ENCODE data around the gene SNRPD3.
"Not testable (repeated sequence)": the region's sequence is repeated elsewhere in the genome, so short reads cannot be mapped to it uniquely, and the experiment has no call there.

Gene SNRPD3

DNA sequence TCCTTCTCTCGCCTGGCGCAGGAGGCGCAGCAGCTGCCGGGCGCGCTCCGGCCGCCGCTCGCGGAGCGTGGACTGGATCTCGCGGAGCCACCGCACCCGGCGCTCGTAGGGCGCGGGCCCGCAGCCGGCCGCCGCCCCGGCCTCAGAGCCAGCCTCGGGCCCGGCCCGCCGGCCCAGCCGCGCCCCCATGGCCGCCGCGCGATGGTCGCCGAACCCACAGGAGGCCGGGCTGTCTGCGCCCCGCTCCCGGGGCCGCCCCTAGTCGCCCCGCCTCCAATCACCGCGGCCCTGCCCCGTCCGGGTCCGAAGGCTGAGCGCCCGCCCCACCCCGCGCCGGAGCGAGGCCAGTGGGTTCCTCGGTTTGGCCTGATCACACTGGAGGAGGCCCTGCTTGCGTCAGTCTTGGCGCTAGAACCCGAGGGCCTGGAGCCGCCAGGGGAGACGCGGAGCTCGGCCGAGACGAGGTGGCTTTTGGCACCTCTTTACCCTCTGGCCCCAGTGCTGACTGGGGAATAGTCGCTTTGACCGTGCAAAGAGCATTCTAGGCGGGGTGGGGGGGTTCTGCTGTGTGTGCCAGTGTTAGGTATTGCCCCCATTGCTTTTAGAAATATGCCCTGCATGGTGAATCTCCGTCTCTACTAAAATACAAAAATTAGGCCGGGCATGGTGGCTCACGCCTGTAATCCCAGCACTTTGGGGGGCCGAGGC, 37.2 kb downstream of the SNRPD3 start, which contains the start of gene LRRC75B:
Gene LRRC75B, minus strand, starts transcription at position 223 of the 708 bp plus-strand sequence. Its CDS starts 34 bp downstream, at position 189.
- DNase-seq: no peak

DNA sequence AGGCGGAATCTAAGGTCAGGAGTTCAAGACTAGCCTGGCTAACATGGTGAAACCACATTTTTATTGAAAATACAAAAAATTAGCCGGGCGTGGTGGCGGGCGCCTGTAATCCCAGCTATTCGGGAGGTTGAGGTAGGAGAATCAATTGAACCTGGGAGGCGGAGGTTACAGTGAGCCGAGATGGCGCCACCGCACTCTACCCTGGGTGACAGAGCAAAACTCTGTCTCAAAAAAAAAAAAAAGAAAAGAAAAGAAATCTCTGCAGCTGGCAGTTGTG, 37.7 kb downstream of the SNRPD3 start:
- DNase-seq: not testable (repeated sequence)

DNA sequence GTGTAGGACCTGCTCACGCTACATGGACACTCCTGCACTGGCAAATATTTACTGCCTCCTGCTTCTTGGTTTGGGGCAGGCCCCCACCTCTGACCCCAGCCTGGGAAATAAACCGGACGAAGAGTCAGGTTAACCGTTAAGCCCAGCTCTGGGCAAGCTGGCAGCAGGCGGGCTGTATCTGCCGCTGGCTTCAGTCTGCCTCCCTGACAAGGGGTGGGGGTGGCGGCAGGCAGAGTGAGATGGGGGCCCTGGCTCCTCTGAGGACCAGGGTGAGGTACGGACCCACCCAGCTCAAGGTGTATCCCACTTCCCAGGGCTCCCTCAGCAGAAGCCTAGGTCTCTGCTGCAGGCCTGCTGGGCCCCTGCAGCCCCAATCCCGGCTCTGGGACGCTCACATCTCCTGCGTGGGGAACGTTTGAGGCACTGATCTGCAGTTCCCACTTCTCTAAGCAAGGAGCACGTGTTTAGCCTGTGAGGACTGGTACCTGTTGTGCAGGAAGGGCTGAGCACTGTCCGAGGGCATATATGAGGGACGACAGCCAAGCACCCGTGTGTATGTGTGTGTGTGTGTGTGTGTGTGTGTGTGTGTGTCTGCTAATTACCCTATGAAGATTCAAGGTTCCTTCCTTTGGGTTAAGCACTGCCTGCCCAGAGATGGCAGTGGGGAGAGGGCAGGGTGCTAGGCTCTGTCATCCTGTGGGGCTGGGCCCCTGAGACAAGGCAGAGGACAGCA, 38.2 kb downstream of the SNRPD3 start:
- DNase-seq: no peak

DNA sequence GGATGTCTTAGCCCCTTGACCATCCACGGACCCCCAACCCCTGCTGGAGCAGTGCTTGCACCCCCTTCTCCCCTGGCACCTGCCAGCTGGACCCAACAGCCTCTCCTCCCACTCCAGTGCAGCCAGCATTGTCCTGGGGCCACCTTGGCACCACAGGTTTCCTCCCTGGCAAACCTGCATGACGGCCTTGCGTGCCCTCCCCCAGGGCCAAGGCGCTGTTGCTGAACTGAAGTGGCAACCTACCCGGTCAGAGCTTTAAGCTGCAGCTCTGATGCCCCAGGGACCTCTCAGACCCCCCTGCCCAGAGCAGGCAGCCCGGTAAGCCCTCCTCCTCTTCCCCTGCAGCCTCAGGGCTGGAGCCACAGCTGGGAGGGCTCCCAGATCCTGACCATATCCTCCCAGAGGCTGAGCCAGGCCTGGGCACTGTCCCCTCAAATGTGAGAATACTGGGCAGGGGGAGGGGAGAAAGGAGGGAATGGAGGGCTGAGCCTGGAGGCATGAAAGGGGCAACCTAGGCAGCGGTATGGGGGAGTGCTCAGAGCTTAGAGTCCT, 38.8 kb downstream of the SNRPD3 start:
- no peak for DNase-seq

DNA sequence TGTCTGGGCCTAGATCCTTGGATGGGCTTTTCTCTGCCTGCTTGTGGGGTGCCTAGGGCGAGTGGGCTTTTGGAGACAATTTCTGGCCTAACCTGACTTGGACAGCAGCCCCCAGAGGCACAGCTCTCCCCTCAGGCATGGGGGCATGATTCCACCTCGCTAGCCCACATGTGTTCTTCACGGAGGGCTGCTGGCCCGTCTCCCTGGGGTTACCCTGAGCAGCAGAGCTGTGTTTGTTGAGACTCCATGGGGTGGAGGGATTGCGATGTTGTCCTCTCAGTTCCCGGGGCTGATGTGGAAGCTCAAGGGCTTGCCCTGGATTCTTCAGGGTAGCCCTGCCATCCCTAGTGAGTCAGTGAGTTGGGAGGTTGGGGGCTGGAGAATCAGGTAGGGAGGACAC, 39.4 kb downstream of the SNRPD3 start:
- DNase-seq: no peak

DNA sequence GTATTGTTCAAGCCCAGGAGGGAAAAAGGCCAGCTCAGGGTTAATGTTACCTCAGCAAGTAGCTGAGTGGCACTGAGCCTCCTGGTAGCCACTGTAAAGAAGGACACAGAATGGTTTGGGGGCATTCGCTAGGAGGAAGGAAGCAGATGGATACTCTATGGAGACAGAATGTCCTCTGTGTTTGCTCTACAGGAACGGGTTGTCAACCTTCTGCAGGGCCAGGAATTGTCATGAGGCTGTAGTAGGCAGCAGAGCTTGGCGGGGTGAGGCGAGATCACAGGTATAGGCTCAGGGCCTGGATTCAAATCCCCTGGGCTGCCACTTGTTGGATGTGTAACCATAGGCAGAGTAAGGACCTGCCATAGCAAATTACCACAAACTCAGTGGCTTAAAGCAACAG, 40.1 kb downstream of the SNRPD3 start:
- DNase-seq: no peak

DNA sequence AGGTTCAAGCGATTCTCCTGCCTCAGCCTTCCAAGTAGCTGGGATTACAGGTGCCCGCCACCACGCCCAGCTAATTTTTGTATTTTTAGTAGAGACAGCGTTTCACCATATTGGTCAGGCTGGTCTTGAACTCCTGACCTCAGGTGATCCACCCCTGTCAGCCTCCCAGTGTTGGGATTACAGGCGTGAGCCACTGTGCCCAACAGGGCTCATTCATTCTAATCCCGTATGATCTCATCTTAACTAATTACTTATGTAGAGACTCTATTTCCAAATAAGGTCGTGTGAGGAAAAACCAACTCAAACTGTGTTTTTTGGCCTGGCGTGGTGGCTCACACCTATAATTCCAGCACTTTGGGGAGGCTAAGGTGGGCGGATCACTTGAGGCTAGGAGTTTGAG, 41.3 kb downstream of the SNRPD3 start:
- not testable (repeated sequence) for DNase-seq

DNA sequence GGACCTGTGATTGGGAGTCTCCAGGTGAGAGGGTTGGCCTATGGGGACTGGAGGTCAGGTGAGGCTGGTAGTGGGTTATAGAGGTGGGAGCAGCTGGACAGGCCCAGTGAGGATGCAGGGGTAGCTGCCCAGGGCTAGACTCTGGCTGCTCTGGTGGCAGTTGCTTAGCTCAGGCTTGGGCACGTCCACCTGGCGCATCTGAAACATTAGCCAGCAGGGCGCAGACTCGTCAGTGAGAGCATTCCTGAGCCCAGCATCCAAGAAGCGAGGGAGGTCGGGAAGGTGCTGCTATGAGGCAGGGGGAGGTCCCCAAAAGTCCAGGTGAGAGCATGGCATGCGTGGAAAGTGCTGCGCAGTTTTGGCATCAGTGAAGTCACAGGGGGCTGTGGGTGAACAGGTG, 43.7 kb downstream of the SNRPD3 start:
- no peak for DNase-seq

DNA sequence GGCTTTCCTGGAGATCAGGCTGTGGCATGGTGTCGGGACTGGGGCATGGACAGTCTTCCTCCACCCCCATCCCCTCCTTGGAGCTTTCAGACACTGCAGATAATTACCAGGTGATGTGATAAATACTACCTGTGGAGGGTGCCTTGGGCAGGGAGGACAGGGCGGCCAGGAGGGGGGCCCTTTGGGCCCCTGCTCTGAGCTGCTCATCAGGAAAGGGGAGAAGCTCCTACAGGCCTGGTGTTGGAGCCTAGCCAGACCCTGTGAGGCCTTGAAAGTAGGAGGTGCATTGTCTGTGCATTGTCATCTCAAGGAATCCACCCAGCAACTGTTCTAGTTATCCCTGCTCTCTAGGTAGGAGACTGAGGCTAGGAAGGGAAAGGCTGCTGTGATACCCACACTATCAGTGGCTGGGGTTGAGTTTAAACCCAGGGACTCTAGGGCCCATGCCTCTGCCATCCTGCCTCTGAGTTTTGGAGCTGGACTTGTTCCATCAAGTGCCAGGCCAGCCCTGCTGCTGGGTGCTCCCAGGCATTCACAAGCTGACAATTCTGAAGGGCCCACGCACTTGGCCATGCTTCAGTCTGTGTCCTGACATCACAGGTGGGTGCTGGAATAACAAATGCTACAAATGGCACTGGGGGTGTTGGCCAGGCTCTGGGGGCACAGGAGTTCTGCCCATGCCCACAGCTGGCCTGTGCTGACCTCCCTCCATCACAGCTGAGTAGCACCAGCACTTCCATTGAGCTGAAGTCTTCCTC, 44.3 kb downstream of the SNRPD3 start:
- not testable (repeated sequence) for DNase-seq

DNA sequence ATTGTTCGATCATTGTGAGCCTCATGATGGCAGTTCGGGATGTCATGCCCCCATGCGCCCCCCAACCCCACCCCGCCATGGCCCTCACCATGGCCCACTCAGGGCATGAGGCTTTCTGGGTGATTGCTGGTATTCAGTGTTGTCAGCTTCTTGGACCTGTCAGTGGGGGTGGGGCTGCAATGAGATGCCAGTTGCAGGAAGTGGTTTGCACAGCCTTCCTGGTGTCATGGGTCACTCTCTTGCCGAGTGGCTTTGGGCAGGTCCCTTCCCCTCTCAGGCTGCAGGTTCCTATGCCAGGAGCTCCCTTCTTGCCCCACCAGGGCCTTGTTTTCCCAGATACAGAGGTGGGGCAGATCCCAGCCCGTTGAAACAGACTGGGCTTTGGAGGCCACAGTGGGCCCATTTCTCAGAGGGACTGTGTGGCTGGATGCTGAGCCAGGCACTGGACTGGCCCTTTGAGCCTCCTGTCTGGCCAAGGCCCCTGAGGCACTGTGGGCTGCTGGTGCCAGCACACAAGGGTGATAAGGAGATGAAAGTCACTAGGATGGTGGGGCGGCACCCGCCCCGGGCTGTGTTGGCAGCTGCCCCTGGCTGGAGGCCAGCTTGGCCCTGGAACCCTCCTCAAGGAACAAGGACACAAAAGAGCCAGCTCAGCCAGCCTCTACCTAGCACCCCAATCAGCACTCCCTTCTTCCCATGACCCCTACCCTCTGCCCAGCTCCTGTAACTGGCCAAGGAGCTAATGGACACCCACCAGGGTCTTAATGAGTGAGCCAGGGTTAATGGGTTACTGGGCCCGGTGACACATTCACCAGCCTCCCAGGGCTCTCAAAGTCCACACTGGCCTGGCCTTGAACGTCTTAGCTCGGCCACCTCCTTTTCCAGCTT, 45.7 kb downstream of the SNRPD3 start:
- no peak for DNase-seq

DNA sequence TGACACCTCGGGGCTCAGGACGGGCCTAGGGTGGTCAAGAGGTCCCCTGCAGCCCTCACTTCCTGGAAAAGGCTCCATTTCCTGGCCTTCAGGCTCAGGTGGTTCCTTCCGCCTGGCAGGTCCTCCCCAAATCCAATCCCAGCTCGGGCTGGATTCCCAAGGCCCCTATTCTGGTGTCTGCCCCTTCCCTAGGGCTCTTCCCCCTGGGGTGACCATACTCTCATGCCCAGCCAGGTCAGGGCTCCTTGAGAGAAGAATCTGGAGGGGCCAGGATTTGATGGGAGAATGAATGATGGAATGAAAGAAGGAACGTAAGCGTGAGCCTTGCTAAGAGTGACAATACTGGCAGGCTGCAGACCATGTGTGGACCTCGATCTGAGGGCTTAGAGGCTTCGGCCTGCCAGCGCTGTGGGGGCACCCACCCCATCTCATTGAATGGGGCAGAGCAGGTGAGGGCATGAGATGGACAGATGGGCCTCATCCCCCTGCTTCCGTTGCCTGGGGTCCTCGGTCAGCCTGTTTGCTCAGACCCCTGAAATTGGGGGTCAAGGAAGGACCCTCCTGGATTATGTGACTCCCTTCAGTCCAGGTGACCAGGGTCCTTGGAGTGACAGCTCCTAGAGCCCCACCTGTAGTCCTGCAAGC, 46.4 kb downstream of the SNRPD3 start:
- not testable (repeated sequence) for DNase-seq

DNA sequence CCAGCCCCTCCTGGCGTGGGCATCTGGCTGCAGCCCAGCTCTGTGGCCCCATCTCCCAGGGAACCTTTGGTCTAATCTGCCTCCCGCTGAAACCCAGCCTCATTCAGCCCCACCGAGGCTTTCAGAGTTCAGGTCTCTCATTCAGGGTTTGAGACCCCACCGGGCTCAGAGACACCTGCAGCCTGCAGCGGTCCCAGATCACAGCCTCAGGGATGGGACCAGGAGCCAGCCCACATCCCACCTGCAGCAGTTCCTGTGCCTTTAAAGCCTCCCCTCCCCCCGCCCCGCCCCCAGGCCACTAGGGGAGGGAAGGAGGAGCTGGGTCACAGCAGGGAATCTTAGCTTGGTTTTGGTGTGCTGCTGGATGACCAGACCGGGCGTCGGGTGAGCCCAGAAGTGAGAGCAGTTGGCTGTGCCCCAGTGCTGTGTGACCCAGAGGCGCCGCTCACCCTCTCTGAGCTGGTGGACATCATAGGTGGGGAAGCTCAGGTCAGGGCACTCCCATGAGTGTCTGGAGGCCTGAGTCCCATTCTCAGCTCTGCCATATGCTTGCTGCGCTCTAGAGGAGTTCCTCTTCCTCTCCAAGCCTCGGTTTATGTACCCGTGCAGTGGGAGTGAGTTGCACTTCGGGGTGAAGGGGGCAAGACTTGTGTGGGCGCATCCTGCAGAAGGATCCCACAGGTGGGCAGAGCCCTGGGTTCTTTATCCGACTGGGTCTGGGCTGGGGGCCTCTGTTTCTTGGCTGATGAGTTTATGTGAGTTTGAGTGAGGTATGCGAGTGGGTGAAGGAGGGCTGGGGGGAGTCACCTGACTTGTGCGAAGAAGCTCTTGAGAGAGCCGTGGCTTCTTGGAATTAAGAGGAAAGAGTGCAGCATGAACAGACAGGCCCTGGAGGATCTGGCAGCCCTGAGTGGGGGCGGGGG, 47.3 kb downstream of the SNRPD3 start, which contains the start of gene GGT1:
Gene GGT1, plus strand, starts transcription at position 347 of the 923 bp plus-strand sequence. CDS start 7,889 bp downstream, outside the sequence.
- not testable (repeated sequence) for DNase-seq

DNA sequence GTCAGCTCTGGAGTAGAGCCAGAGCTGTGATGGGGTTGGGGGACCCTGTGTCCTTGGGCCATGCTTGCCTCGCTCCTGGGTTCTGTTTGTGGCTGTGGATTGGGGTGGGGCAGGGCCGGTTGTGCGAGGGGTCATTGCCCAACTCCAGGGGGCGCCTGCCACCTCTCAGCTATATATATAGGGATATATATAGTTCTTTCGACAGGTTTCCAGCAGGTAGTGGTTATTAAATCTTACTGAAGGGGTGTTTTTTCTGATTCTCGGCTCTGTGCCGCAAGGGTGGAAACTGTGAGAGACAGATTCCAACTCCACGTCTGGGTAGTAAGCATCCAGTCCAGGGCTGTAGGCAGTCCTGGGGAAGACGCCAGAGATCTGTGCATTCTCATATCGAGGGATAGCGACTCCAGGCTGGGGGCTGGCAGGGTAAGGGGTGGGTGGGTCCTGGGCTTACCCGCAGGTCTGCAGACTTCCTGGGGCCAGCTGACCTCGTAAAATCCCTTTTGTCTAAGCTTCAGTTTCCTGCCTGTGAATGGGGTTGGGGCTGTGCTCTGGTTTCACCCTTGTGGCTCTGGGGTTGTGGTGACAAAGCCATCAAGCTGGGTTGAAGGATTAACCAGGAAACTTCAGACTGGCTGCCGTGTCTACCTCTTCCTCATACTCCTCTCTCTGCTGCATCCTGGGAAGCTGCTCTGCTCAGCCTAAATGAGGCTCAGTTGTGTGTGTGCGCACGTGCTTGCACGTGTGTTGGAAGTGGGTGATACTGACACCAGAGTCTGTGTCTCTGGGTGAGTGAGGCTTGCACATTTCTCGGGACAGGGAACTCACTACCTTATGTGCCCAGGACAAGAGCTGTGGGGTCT, 48.2 kb downstream of the SNRPD3 start:
- DNase-seq: not testable (repeated sequence)

DNA sequence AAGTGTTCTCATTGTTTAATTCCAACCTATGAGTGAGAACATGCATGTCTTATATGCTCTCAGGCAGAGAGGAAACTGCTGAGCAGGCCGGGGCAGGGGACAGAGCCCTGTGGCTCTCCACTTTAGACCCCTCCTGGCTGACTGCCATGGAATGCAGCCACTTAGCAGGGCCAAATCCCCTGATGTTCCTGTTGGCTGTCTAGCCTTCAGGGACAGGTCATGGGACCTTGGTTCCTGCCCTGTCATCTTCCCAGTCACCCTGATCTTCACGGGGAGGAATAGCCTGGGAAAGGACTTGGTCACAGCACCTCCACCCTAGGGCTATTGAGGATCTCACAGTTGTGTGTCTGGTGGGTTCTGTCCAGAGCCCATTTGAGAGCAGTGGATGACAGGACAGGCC, 50.5 kb downstream of the SNRPD3 start:
- not testable (repeated sequence) for DNase-seq

DNA sequence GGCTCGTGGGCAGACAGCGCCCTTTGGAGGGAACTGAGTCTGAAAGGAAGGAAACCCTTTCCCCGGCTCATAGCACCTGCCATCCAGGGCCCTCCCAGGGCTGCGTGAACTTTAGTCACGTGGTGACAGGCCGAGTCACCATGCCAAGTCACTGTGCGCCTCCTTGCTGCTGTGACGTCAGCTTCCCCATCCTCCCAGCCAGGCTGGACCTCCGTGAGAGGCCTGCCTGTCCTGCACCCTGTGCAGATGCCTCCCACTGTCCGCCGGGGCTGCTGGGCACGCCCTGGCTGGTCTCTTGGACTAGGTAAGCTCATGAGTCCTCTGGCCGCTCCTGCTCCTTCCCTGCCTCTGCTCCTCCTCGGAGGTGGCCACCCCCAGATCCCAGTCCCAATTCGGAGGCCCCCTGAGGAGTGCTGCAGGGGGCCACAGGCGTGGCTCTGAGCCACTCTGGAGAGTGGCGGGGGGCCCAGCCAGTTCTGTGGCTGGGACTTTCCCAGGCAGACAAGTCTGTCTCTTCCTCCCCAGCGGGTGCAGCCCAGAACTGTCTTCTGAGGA, 51.7 kb downstream of the SNRPD3 start:
- peak; percentile 9 for DNase-seq

DNA sequence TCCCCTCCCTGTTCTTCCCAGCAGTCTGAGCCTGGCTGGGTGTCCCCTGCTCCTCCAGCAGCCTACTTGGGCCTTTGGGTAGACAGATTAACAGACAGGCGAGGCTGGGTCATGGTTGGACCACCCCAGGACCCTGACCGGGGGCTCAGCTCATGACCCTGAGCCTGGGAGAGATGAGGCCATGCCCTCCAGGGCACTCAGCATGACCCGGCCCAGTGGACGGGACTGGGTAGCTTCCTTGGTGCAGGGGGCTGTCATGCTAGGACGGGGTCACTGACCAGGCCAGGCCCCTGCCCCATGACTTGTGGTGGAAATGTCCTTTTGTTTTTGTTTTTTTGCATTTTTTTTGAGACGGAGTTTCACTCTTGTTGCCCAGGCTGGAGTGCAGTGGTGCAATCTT, 52.5 kb downstream of the SNRPD3 start:
- not testable (repeated sequence) for DNase-seq

DNA sequence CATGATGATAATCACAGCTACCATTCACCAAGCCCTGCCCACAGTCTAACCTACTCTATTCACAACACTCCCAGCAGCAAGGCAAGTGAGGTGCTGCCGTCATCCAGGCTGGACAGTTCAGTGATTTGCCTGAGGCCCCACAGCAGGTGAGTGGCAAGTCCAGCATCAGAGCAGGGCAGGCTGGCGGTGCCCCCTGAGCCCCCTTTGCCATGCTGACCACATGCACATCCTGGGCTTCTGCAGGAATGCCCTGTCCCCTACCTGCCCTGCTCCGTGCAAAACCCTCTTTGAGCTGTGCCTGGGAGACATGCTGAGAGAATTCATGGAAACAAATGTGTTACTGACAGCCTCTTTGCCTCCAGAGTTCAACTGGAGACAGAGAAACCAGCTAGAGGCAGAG, 54.1 kb downstream of the SNRPD3 start:
- DNase-seq: not testable (repeated sequence)

DNA sequence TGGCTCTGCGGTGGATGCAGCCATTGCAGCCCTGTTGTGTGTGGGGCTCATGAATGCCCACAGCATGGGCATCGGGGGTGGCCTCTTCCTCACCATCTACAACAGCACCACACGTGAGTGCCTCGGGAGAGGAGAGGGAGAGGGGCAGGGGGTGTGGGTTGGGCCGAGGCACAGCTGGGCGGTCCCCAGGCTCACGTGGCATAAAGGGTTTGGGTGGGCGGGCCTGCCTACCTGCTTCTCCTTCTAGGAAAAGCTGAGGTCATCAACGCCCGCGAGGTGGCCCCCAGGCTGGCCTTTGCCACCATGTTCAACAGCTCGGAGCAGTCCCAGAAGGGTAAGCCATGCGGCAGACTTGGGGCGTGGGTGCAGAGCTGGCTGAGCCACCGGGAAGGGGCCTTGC, 59.0 kb downstream of the SNRPD3 start:
- DNase-seq: not testable (repeated sequence)

DNA sequence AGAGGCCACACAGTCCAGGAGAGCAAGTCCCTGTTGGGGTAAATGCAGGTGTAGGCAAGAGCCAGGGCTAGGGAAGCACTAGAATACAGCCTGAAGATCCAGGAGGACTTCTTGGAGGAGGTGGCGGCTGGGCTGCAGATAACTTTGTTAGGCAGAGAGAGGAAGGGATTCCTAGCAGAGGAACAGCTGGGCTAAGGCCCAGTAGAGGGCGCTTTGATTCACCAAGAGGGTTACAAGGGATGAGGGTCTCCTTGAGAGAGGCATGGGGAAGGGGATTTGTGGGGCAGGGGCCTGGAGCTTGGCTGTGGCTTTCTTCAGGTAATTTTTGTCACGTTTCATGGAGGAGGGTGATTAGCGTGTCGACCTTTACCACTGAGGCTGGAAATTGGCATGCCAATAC, 65.4 kb downstream of the SNRPD3 start:
- DNase-seq: not testable (repeated sequence)
